H9 (cell line): Measurements from ENCODE around the gene HS3ST3B1. TPM values are rescaled to one million over a fixed set of nuclear protein-coding genes. Genes with fewer than 3 reads are reported as not detected.

Experiments
- DNase-seq: peaks from one replicate; pipeline ENCODE4 v3.0.0-alpha.2; 2017
- H2AFZ ChIP-seq: one replicate; pipeline ENCODE4 v1.6.1; 2013; ENCODE audit warnings: mild to moderate bottlenecking, low read length, control low read depth, moderate library complexity
- H2AK5ac ChIP-seq: 2 replicates; pipeline ENCODE4 v1.6.1; 2013; ENCODE audit warnings: low read length, control low read depth, mixed read lengths; ENCODE audit not compliant: insufficient read length
- H2BK120ac ChIP-seq: one replicate; pipeline ENCODE4 v1.6.1; 2013; ENCODE audit warnings: low read depth, mild to moderate bottlenecking, low read length, control low read depth, inconsistent platforms; ENCODE audit not compliant: poor library complexity, severe bottlenecking
- H2BK12ac ChIP-seq: 2 replicates; pipeline ENCODE4 v1.6.1; 2013; ENCODE audit warnings: low read length, control low read depth, mixed read lengths, low read depth; ENCODE audit not compliant: insufficient read length
- H2BK15ac ChIP-seq: 2 replicates; pipeline ENCODE4 v1.6.1; 2013; ENCODE audit warnings: low read depth, low read length, control low read depth
- H2BK20ac ChIP-seq: one replicate; pipeline ENCODE4 v1.6.1; 2013; ENCODE audit warnings: low read depth, mild to moderate bottlenecking, low read length, control low read depth, inconsistent platforms; ENCODE audit not compliant: poor library complexity, severe bottlenecking
- H2BK5ac ChIP-seq: 2 replicates; pipeline ENCODE4 v1.6.1; 2013; ENCODE audit warnings: low read length, control low read depth, mixed read lengths; ENCODE audit not compliant: insufficient read length
- H3K14ac ChIP-seq: 2 replicates; pipeline ENCODE4 v1.6.1; 2013; ENCODE audit warnings: low read length, control low read depth; ENCODE audit not compliant: insufficient read depth
- H3K18ac ChIP-seq: 2 replicates; pipeline ENCODE4 v1.6.1; 2013; ENCODE audit warnings: low read depth, mild to moderate bottlenecking, mixed read lengths, low read length, control low read depth; ENCODE audit not compliant: insufficient read length
- H3K23ac ChIP-seq: 2 replicates; pipeline ENCODE4 v1.6.1; 2013; ENCODE audit warnings: low read length, control low read depth, mixed read lengths, low read depth; ENCODE audit not compliant: insufficient read length
- H3K23me2 ChIP-seq: 2 replicates; pipeline ENCODE4 v1.6.1; 2013; ENCODE audit warnings: low read depth, mild to moderate bottlenecking, mixed read lengths, low read length, control low read depth; ENCODE audit not compliant: insufficient read length, poor library complexity, severe bottlenecking
- H3K27ac ChIP-seq: 2 replicates; pipeline ENCODE4 v1.5.1; 2013; ENCODE audit warnings: low read length, control low read depth, mixed read lengths, low read depth; ENCODE audit not compliant: insufficient read length
- H3K27me3 ChIP-seq: 2 replicates; pipeline ENCODE4 v1.6.1; 2013; ENCODE audit warnings: low read length, control low read depth, inconsistent platforms; ENCODE audit not compliant: insufficient read depth
- H3K4ac ChIP-seq: 2 replicates; pipeline ENCODE4 v1.6.1; 2013; ENCODE audit warnings: low read depth, mild to moderate bottlenecking, control low read depth, inconsistent platforms, low read length, moderate library complexity
- H3K4me1 ChIP-seq: 2 replicates; pipeline ENCODE4 v1.6.1; 2013; ENCODE audit warnings: low read length, control low read depth, inconsistent platforms; ENCODE audit not compliant: insufficient read depth
- H3K4me2 ChIP-seq: 2 replicates; pipeline ENCODE4 v1.6.1; 2013; ENCODE audit warnings: low read length, control low read depth, mixed read lengths; ENCODE audit not compliant: insufficient read length, insufficient read depth
- H3K56ac ChIP-seq: 2 replicates; pipeline ENCODE4 v1.6.1; 2013; ENCODE audit warnings: low read depth, mild to moderate bottlenecking, mixed read lengths, low read length, control low read depth; ENCODE audit not compliant: insufficient read length
- H3K79me1 ChIP-seq: 2 replicates; pipeline ENCODE4 v1.6.1; 2013; ENCODE audit warnings: low read depth, mild to moderate bottlenecking, moderate library complexity, low read length, control low read depth, inconsistent platforms; ENCODE audit not compliant: insufficient read depth, poor library complexity, severe bottlenecking
- H3K79me2 ChIP-seq: 2 replicates; pipeline ENCODE4 v1.6.1; 2013; ENCODE audit warnings: low read length, control low read depth, inconsistent platforms; ENCODE audit not compliant: insufficient read depth
- H3K9ac ChIP-seq: 2 replicates; pipeline ENCODE4 v1.6.1; 2013; ENCODE audit warnings: low read length, control low read depth, mixed read lengths; ENCODE audit not compliant: insufficient read length; ENCODE audit errors: extremely low read depth
- H3K9me3 ChIP-seq: one replicate; pipeline ENCODE4 v1.6.1; 2013; ENCODE audit warnings: low read depth, low read length, inconsistent platforms; ENCODE audit not compliant: control insufficient read depth
- H3T11ph ChIP-seq: one replicate; pipeline ENCODE4 v1.6.1; 2013; ENCODE audit warnings: mild to moderate bottlenecking, low read length, control low read depth, inconsistent platforms
- H4K20me1 ChIP-seq: one replicate; pipeline ENCODE4 v1.6.1; 2013; ENCODE audit not compliant: control insufficient read depth, insufficient read length, insufficient read depth
- H4K5ac ChIP-seq: 2 replicates; pipeline ENCODE4 v1.6.1; 2013; ENCODE audit warnings: low read depth, mild to moderate bottlenecking, mixed read lengths, low read length, control low read depth; ENCODE audit not compliant: insufficient read length
- H4K8ac ChIP-seq: replicated peaks from 2 replicates; pipeline ENCODE4 v1.6.1; 2013; ENCODE audit warnings: low read length, control low read depth, mixed read lengths, low read depth; ENCODE audit not compliant: insufficient read length
- H4K91ac ChIP-seq: 2 replicates; pipeline ENCODE4 v1.6.1; 2013; ENCODE audit warnings: low read depth, mild to moderate bottlenecking, moderate library complexity, mixed read lengths, low read length, control low read depth; ENCODE audit not compliant: insufficient read length
- H3K27ac Mint-ChIP-seq, 3 experiments: 2 replicates in 2 of 3; 3 replicates in 1 of 3; pipeline ENCODE4 v1.8.0; 2020 to 2021; ENCODE audit warnings: mixed read lengths in 3 of 3, mild to moderate bottlenecking in 1 of 3, moderate library complexity in 1 of 3
- H3K27me3 Mint-ChIP-seq: 2 replicates; pipeline ENCODE4 v1.8.0; 2021; ENCODE audit warnings: low read depth, mild to moderate bottlenecking, moderate library complexity, mixed read lengths
- H3K36me3 Mint-ChIP-seq, 3 experiments: 2 replicates in 2 of 3; 3 replicates in 1 of 3; pipeline ENCODE4 v1.8.0; 2020 to 2021; ENCODE audit warnings: low read depth in 3 of 3, mixed read lengths in 3 of 3; ENCODE audit not compliant: insufficient read depth in 1 of 3
- H3K4me1 Mint-ChIP-seq, 2 experiments: 2 replicates each; pipeline ENCODE4 v1.8.0; 2020; ENCODE audit warnings: mixed read lengths in 2 of 2
- H3K4me3 Mint-ChIP-seq, 2 experiments: 2 replicates in 1 of 2; 3 replicates in 1 of 2; pipeline ENCODE4 v1.8.0; 2020 to 2021; ENCODE audit warnings: mild to moderate bottlenecking in 2 of 2, mixed read lengths in 2 of 2, moderate library complexity in 1 of 2
- H3K9me3 Mint-ChIP-seq, 2 experiments: 2 replicates in 1 of 2; 3 replicates in 1 of 2; pipeline ENCODE4 v1.8.0; 2020; ENCODE audit warnings: mild to moderate bottlenecking in 2 of 2, mixed read lengths in 2 of 2, moderate library complexity in 1 of 2
- WGBS: extraction: QIAGEN DNeasy Blood & Tissue Kit; methylation state at CpG from one replicate; pipeline ENCODE4 v1.1.7; 2013; ENCODE audit warnings: missing lambda C conversion rate, low lambda C conversion rate, mixed read lengths; ENCODE audit not compliant: insufficient read length; ENCODE audit errors: extremely low coverage; 5-methylcytosine and 5-hydroxymethylcytosine counted together
- total RNA-seq: library from RNA; stranded (reverse); gene quantifications from 2 replicates; pipeline ENCODE4 v1.2.1, GENCODE V29; 2021
- TF ChIP-seq, protein P1 (sequence below): fragments of 200-600 bp; sonication (generic); conservative IDR thresholded peaks from 3 replicates; pipeline ENCODE4 v1.8.0; 2021; ENCODE audit warnings: antibody characterized with exemption, mild to moderate bottlenecking

Gene HS3ST3B1
- total RNA-seq, 1 experiment from 2014 or later, result 2.8 TPM

DNA sequence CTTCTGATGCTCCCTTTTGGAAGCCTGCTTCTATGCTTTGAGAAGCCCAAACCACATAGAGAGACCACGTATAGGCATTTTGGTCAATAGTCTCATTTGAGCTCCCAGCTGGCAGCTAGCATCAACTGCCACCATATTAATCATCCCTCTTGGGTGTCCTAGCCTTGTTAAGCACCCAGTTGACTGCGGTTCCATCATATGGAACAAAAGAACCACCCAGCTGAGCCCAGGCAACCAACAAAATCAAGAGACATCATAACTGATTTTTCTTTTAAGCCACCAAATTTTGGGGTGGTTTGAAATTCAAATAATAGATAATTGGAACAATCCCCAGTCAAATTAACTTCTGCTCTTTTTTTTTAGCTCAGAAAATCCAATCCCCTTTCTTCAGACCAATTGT is 53.9 kb downstream of the HS3ST3B1 start:
- H3K4me3 Mint-ChIP-seq, result no peak overlapping the region
- Histone ChIP-seq H3K9ac (no peak overlapping the region), H2BK12ac (no peak overlapping the region), H2BK20ac (no peak overlapping the region), H3K9me3 (no peaks in the 10 kb centered on the region), H3K27ac (no peak overlapping the region), H3K4me1 (peaks cover 12% of the 10 kb centered on the region), H4K91ac (no peak overlapping the region), H2AFZ (no peak overlapping the region), H3K18ac (no peak overlapping the region), H4K8ac (no peak overlapping the region), H4K5ac (no peak overlapping the region), H4K20me1 (no peaks in the 10 kb centered on the region), H3K79me1 (no peaks in the 10 kb centered on the region), H2BK5ac (no peak overlapping the region), H3K23me2 (no peaks in the 10 kb centered on the region), H3K14ac (no peak overlapping the region), H3K4me2 (no peak overlapping the region), H3K23ac (no peak overlapping the region), H2AK5ac (no peak overlapping the region), H3K4ac (no peak overlapping the region), H2BK120ac (no peak overlapping the region), H3T11ph (no peak overlapping the region), H3K27me3 (no peaks in the 10 kb centered on the region), H3K79me2 (no peaks in the 10 kb centered on the region), H3K56ac (no peak overlapping the region), H2BK15ac (no peak overlapping the region)
- TF ChIP-seq, protein P1, sequence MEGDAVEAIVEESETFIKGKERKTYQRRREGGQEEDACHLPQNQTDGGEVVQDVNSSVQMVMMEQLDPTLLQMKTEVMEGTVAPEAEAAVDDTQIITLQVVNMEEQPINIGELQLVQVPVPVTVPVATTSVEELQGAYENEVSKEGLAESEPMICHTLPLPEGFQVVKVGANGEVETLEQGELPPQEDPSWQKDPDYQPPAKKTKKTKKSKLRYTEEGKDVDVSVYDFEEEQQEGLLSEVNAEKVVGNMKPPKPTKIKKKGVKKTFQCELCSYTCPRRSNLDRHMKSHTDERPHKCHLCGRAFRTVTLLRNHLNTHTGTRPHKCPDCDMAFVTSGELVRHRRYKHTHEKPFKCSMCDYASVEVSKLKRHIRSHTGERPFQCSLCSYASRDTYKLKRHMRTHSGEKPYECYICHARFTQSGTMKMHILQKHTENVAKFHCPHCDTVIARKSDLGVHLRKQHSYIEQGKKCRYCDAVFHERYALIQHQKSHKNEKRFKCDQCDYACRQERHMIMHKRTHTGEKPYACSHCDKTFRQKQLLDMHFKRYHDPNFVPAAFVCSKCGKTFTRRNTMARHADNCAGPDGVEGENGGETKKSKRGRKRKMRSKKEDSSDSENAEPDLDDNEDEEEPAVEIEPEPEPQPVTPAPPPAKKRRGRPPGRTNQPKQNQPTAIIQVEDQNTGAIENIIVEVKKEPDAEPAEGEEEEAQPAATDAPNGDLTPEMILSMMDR, result no peak
- no peak overlapping the region for H3K27ac Mint-ChIP-seq
- H3K9me3 Mint-ChIP-seq, result no peaks in the 10 kb centered on the region
- no peaks in the 10 kb centered on the region for H3K36me3 Mint-ChIP-seq
- peaks cover 10 to 14% of the 10 kb centered on the region in 2 experiments for H3K4me1 Mint-ChIP-seq
- WGBS, result no CpG with 5 or more reads among the region's 2 CpGs
- no peaks in the 10 kb centered on the region for H3K27me3 Mint-ChIP-seq
- no peak for DNase-seq
